ENCODE results near the gene ZNF607.
"Not testable (repeated sequence)": the region's sequence is repeated elsewhere in the genome, so short reads cannot be mapped to it uniquely, and the experiment has no call there.

ZNF607 gene

DNA sequence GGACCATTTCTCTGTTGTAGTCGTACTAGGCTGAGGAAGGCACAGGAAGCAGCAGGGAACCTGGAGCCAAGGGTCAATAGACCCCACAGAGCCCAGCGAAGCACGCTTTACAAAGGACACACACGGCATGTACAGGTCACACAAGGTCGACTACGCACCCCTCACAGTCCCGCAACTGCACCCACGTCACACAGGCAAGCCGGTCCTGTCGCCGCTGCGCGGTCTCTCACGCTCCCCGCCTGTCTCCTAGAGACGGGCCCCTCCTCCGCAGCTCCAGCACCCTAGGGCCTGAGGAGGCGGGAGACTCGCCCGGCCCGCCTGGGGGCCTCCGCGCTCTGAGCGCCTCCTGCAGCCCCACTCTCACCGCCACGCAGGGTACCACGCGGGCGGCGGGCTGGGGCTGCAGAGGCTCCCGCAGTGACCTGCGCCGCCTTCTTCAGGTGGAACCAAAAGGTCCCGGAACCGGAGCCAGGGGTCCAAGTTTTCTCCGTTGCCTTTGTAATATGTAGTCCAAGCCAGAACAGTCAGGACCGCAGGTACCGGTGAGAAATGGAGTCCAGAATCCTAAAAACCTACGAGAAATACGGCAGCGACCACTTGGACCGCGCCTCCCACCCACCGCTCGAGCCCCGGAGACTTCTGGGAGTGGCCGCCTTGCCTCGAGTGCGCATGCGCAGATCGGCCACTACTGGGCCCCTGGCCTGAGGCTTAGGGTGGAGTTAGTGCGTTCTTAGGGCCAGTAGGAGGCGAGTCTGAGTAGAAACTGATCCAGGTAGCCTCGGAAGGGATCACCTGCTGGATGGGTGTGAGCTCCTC, at the start of gene ZNF607:
TSS of gene ZNF607 (minus strand) at position 651 of the 816 bp plus-strand sequence. CDS start 8,143 bp downstream, outside the sequence.
- peak; percentile 95 for DNase-seq

DNA sequence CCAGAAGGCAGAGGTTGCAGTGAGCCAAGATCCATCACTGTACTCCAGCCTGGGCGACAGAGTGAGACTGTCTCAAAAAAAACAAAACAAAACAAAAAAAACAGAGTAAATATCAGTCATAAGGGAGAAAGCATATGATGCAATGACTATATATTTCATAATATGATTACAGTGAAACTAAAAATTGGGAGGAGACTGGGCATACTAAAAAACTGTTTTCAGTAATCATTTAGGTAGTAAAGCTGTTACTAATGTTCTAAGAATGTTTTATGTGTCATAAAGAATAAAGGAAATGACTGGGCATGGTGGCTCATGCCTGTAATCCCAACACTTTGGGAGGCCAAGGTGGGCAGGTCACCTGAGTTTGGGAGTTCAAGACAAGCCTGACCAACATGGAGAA, 43.9 kb upstream of the ZNF607 start:
- DNase-seq: no peak

DNA sequence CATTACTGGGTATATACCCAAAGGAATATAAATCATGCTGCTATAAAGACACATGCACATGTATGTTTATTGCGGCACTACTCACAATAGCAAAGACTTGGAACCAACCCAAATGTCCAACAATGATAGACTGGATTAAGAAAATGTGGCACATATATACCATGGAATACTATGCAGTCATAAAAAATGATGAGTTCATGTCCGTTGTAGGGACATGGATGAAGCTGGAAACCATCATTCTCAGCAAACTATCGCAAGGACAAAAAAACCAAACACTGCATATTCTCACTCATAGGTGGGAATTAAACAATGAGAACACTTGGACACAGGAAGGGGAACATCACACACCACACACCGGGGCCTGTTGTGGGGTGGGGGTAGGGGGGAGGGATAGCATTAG, 38.1 kb upstream of the ZNF607 start:
- DNase-seq: not testable (repeated sequence)

DNA sequence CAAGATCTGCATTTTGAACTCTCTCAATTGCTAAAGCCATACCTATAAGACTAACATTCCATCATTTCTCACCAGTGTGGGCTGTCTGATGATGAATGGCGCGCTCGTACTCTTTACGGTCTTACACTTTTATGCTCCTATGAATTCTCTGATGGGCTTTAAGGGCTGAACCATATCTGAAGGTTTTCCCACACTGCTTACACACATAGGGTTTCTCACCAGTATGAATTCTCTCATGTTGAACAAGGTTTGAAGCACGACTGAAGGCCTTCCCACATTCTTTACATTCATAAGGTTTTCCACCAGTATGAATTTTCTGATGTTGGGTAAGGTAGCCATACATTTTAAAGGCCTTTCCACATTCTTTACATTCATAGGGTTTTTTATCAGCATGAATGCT, 18.8 kb upstream of the ZNF607 start:
- DNase-seq: no peak

DNA sequence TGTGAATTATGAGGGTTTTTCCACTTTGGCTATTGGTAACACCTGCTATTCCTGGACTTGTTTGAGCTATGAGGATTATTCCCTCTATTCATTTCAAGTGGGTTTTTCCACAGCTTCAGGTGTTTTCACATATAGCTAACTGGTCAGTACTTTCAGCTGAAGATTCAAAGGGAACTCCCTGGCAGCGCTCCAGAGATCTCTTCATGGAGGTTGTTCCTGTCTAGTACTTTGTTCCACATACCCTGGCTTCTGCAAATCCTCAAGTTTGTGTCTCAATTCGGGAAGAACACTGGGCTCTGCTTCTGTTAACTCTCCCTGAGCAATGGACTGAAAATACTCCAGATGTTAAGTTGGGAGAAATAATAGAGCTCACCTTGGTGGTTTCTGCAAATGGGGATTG, 5.6 kb upstream of the ZNF607 start:
- DNase-seq: no peak

DNA sequence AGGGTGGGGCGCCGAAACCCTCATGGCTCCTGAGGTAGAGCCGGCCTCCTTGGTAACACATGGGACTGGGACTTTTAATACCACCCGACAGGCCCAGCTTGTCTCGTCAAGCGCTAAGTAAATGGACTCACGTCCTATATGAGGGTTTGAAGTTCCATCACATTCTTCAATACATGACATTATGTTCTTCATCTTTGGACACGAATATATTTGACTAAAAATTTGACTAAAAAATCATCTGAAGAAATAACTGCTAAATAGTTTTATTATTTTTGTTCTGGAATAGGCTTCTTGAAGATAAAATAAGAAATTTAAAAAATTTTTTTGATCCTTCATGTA, 335 bp upstream of the ZNF607 start:
- no peak for DNase-seq

DNA sequence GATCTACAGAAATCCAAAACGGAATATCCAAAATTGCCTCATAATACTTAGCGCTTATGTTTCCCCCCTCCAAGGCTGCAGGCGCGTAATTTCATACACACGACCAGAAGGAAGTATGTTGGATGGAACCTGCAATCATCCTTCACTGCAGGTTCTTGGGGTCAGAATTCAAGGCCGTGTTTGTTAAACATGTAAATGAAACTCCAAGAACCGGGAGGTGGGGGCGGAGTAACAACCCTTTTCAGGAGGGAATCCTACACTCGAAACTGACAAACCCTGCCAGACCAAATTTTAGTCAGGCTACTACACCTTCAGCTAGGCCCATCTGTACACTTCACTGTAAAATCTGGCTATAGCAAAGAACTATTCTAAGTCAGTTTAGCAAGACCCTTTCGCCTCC, 1.3 kb downstream of the ZNF607 start:
- no peak for DNase-seq

DNA sequence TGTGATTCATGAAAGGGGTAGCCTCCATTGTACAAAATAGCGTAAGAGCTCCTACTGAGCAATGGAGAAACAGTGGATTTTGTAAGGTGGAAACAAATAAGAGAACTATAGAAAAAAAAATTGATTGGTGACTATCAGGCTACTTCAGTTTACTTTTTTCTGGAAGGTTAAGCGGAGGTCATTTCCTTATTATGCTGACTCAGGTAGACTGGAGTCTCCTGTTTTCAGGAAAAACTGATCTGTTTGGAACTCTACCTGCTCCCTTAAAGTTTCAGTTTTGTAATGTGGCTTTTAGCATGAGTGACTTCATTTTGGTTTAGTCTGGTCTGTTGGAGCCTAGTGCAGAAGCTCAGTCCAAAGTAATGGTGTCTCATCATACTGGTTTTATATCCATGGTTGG, 3.4 kb downstream of the ZNF607 start:
- DNase-seq: no peak

DNA sequence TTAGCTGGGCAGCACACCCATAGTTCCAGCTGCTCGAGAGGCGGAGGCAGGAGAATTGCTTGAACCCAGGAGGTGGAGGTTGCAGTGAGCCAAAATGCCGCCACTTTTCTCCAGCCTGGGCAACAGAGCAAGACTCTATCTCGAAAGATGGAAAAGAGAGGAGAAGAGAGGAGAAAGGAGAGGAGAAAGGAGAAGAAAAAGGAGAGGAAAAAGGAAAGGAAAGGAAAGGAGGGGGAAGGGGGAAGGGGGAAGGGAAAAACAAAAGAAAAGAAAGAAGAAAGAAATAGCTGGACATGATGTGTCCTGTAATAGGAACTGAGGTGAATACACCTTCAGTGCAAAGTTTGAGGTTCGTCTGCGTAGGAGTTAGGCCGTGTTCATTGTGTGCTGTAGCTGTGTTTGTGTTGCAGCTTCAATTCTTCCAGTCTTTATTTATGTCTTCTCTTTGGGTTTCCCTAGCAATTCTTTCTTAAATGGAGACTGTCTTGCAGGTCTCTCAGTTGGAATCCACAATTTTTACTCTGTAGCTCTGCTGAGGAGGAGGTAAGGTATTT, 13.4 kb downstream of the ZNF607 start:
- DNase-seq: no peak

DNA sequence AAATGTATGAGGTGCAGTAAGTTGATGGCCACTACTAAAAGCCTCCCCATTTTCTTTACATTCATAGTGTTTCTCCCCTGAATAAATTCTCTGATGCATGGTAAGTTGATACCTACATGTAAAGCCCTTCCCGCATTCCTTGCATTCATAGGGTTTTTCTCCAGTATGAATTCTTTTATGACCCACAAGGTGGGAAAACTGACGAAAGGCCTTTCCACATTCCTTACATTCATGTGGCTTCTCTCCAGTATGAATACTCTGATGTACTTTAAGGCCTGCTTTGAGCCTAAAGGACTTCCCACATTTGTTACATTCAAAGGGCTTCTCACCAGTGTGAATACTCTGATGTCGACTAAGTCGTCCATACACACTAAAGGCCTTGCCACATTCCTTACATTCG, 20.5 kb downstream of the ZNF607 start:
- no peak for DNase-seq

DNA sequence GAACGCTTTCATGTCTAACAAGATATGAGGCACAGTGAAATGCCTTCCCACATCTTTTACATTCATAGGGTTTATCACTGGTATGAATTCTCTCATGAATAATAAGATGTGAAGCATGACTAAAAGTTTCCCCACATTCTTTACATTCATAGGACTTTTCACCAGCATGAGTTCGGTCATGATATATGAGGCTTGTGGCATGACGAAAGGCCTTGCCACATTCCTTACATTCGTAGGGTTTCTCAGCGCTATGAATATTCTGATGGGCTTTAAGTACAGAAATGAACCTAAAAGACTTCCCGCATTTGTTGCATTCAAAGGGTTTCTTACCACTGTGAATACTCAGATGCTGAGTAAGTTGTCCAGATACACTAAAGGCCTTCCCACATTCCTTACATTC, 21.3 kb downstream of the ZNF607 start:
- no peak for DNase-seq

DNA sequence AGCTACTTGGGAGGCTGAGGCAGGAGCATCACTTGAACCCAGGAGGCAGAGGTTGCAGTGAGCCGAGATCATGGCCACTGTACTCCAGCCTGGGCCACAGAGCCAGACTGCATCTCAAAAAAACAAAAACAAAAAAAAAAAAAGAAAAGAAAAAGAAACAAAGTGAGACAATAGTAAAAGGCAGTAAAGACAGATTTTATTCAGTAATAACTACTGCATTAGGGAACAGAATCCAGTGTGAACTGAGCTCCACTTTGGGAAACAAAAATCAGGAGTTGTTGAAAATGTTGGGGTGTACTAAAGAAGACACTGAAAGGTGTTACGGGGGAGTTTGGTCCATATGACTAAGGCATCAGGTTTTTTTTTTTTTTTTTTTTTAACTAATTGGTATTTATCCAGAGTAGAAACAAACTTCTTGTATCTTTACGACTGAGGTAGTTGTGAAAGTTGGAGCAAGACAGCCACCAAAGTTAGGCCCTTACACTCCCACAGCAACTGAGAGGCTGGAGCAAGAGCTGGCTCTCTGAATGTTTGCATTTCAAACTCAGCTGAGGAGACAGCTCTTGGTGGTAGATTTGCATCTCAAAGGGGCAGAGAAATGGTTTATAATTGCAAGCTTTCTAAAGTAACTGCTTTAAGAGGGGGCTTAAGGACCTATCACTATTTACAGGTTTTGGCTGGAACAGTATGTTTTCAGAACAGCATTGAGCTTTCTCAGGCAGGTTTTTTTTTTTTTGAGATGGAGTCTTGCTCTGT, 24.2 kb downstream of the ZNF607 start:
- no peak for DNase-seq

DNA sequence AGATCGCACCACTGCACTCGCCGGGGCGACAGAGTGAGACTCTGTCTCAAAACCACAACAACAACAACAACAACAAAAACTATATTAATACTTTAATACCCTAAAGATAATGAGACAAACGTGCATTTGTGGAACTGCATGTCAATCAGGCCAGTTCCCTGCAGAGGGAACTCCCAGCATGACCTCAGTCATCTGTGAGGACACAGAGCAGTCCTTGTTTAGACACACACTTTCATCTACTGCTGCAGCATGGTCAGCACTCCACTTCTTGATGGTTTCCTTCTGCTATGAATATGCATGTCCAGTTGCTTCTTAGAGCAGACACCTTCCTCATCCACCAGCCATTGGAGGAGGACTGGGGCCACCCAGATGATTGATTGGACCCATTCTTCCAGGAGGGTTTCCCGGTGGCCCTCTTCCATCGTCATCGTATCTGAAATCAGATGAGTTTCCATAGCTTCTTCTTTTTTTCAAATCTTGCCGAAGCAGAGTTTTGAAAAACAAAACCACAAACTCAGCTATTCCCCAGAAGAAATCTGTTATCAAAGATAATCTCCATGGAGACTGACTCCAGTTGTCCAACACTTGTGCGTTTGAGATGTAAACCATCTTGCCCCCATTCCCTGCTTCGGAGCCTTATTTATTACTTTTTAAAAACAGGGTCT, 26.5 kb downstream of the ZNF607 start:
- DNase-seq: no peak

DNA sequence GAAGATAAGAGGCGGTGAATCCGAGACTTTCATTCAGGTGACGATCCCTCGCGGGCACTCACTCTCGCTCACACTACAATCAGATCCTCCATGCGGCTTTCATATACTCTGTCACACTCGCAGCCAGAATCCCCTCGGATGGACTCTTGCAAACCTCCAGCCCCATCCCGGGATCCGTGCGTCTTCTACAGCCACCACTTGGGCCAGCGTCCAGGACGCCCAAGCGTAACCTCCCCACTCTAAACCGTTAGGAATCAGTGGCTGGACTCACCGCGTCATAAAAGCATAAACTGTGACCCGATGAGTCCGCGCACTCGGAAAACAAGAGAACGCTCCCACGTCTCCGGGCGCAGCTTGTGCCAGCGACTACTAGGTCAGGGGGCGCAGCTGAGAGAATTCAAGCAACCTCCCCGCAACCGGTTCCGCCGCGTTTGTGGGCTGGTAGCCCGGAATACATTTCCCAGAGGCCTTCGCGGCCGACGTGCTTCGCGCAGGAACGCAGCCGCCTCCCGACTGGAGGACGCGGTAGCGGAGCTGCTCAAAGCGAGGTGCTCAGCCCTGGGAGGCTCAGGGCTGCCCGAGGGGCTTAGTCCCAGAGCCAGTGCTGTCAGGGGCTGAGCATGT, 27.6 kb downstream of the ZNF607 start:
- DNase-seq: peak; percentile 92

DNA sequence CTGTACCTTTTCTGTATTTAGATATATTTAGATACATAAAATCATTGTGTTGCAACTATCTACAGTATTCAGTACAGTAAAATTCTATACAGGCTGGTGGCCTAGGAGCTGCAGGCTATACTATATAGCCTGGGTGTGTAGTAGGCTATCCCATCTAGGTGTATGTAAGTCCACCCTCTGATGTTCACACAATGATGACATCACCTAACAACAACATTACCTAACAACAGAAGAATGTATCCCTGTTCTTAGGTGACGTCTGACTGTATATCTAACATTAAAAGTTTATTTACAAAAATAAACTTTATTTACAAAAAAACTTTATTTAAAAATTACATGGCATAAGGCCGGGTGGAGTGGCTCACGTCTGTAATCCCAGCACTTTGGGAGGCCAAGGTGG, 36.0 kb downstream of the ZNF607 start:
- no peak for DNase-seq

DNA sequence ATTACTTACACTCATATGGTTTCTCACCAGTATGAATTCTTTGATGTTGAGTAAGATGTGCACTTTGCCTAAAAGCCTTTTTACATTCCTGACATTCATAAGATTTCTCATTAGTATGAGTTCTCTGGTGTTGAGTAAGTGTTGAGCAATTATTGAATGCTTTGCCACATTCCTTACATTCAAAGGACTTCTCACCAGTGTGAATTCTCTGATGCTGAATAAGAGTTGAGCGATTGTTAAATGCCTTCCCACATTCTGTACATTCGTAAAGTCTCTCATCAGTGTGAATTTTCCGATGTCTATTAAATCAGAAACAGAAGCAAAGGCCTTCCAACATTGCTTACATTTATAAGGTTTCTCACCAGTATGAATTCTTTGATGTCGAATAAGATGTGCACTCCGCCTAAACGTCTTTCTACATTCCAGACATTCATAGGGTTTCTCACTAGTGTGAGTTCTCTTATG, 50.1 kb downstream of the ZNF607 start:
- DNase-seq: no peak

DNA sequence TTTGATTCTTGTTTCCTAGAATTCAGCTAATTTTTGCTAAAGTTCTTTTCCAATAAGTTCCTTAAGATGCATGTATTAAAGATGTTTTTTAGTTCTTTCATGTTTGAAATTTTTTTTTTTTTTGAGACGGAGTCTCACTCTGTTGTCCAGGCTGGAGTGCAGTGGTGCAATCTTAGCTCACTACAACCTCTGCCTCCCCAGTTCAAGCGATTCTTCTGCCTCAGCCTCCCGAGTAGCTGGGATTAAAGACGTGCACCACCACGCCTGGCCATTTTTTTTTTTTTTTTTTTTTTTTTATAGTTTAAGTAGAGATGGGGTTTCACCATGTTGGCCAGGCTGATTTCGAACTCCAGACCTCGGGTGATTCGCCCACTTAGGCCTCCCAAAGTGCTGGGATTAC, 62.4 kb downstream of the ZNF607 start:
- not testable (repeated sequence) for DNase-seq

DNA sequence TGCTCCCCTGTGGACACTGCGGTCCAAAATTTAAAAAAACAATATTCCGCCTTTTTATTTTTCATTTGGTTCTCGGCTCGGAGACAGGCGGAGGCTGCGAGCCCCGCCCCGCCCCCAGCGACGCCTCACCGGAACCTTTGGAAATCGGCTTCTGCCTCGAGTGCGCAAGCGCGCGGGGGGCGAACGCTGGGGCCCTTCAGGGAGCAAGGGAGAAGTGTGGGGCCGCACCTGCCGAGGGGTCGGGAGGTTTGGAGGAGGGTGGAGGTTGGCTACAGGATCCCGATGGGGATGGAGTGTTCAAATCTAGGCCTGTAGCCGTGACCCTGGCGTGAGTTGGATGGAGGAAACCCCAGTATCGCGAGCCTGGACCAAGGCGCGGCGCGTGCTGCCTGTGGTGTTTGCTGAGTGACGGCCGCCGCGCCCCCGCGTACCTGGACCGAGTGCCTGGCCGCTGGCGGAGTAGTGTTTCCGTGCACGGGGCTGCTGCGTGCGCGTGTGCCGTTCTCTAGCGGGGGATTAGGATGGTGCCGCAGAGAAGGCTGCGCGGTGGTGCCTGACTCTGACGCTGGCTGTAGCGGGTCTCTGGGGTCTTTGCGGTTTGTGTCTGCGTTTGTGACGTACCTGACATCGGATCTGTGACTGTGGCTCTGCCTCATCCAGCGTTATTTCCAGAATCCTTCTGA, 63.7 kb downstream of the ZNF607 start:
- peak; percentile 90 for DNase-seq

DNA sequence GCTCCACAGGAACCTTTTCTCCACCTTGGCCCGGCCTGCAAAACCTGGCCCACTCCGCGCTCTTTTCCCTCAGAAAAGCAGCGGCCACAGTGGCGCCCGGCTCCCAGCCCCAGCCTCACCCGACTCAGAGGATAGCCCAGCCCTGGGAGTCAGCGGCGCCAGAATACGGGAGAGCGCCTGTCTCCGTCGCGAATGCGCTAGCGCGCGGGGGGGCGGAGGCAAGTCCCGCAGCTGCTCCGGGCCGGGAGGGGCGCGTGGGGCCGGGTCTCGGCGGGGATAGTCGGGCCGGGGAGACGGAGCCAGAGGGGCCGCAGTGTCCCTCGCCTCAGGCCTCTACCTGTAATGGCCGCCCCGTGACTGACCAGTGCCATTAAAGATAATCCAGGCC, 64.3 kb downstream of the ZNF607 start, which contains the start of gene ZFP30:
TSS of gene ZFP30 (minus strand) at position 165 of the 388 bp plus-strand sequence. CDS start 7,643 bp downstream, outside the sequence.
- DNase-seq: peak; percentile 91

DNA sequence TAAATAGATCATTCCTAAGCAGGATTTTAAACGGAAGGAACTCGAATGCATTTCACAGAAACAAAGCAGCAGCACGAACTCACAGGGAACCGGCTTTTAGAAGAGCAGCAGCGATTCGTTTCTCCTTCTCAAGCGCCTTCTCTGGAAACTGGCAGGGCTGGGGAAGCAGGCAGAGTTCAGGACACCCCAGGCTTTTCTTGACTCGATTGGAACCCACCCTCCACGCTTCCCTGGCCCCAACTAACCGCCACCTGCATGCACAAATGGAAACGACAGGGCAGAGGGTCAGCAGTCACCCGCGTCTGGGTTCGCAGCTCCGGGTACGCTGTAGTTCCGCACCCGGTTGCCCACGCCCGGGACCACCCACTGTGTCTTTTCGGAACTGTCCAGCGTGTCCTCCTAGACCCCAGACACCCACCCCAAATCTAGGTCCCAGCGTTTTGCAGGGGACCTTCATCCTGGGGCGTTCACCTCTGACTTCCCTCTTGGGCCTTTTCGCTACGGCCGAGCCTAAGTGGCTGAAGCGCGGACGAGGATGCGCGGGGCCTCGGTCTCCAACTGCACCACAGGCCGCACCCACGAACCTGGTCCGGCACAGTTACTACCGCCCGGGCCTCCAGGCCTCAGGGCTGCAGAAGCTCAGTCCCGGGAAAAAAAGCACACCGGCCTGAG, 64.8 kb downstream of the ZNF607 start:
- peak; percentile 44 for DNase-seq

DNA sequence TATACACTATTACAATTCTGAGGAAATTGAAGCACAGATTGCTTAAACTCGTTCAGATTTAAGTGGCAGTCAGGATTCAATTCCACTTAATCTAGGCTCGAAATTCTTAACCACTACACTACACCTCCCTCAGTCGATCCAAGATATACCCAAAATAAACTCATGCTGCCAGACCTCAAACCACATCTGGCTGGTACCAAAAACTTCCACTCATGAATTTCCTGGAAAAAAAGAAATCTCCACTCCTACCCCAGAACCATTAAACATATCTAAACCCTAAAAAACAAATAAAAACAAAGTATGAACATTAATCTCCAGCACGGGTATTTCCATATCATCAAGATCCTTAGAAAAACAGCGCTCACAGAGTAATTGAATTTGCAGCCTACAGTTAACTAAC, 65.4 kb downstream of the ZNF607 start:
- peak; percentile 31 for DNase-seq
